ENCODE measurements around the gene TRIM36.

The TRIM36 gene

GRCh38 chr5:115192098-115192497, 22.4 kb upstream of the TRIM36 start:
- TF ChIP-seq CTCF (IDR thresholded peaks at IDR 0.05; ENCODE audit: control insufficient read depth, extremely low read depth, insufficient read depth) = no peak
- no peak for DNase-seq (ENCODE audit: low read depth)
- no peak overlapping the region for H3K4me3 ChIP-seq (ENCODE audit: low read depth, low read length)

- DNase-seq (ENCODE audit: low read depth) = no peak
- TF ChIP-seq CTCF (IDR thresholded peaks at IDR 0.05; ENCODE audit: control insufficient read depth, extremely low read depth, insufficient read depth) = no peak
- H3K4me3 ChIP-seq (ENCODE audit: low read depth, low read length) = no peak overlapping the region
Observed at GRCh38 chr5:115191474-115192031, 21.8 kb upstream of the TRIM36 start.

- no peak overlapping the region for H3K4me3 ChIP-seq (ENCODE audit: low read depth, low read length)
- DNase-seq (ENCODE audit: low read depth) = no peak
- TF ChIP-seq CTCF (IDR thresholded peaks at IDR 0.05; ENCODE audit: control insufficient read depth, extremely low read depth, insufficient read depth) = no peak
Observed at GRCh38 chr5:115190388-115190787, 20.7 kb upstream of the TRIM36 start.

DNA sequence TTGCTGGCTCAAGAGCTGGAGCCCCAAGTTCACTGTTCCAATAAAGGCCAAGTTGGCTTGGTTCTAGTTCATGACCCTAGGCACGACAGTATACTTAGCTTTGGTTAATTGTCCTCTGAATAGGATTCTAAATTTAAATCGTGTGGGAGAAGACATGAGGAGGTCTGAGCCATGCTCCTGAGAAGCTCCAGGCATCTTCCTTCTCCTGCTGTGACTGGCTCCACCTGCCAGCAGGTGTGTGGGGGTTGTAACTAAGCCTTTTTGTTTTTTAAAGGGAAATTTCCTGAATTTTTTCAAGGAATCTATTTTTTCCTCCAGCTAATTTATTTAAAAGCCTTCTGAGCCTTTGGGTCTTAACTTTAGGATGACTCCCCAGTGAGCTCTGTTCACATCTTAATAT, 20.2 kb upstream of the TRIM36 start:
- DNase-seq (ENCODE audit: low read depth) = no peak
- no peak overlapping the region for H3K4me3 ChIP-seq (ENCODE audit: low read depth, low read length)
- TF ChIP-seq CTCF (IDR thresholded peaks at IDR 0.05; ENCODE audit: control insufficient read depth, extremely low read depth, insufficient read depth) = no peak

GRCh38 chr5:115186794-115187193, 17.1 kb upstream of the TRIM36 start:
- no peak for DNase-seq (ENCODE audit: low read depth)
- H3K4me3 ChIP-seq (ENCODE audit: low read depth, low read length) = no peak overlapping the region
- TF ChIP-seq CTCF (IDR thresholded peaks at IDR 0.05; ENCODE audit: control insufficient read depth, extremely low read depth, insufficient read depth) = no peak

GRCh38 chr5:115184770-115185169, 15.1 kb upstream of the TRIM36 start:
- DNase-seq (ENCODE audit: low read depth) = no peak
- TF ChIP-seq CTCF (IDR thresholded peaks at IDR 0.05; ENCODE audit: control insufficient read depth, extremely low read depth, insufficient read depth) = no peak
- H3K4me3 ChIP-seq (ENCODE audit: low read depth, low read length) = no peak overlapping the region

DNA sequence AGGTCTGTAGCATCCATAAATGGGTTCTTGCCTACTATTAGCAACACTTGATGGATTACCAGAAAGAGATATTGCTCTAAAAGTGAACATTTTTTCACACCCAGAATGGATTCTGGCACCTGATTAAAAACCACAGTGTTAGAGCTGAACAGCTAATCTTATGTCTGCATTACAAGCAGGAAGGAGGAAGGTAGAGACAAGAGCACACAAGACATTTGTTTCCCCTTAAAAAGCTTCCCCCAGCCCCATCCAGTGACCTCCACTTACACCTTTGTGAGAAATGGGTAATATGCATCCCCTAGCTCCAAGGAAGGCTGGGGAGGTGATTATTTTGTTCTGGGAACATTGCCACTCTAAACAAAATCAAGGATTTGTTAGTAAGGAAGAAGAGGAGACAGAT, 12.0 kb upstream of the TRIM36 start:
- no peak for TF ChIP-seq CTCF (IDR thresholded peaks at IDR 0.05; ENCODE audit: control insufficient read depth, extremely low read depth, insufficient read depth)
- H3K4me3 ChIP-seq (ENCODE audit: low read depth, low read length) = no peak overlapping the region
- DNase-seq (ENCODE audit: low read depth) = no peak
